ENCODE data around the gene RASA2.

GRCh38 chr3:141476033-141476432, 10.8 kb upstream of the RASA2 start:
- TF ChIP-seq EP300 (conservative IDR thresholded peaks at IDR 0.05; ENCODE audit: poor library complexity, severe bottlenecking) (no peak), CTCF (IDR thresholded peaks at IDR 0.05; ENCODE audit: poor library complexity, severe bottlenecking) (no peak), EZH2 (IDR thresholded peaks at IDR 0.05; ENCODE audit: borderline replicate concordance, insufficient read depth, low read length, poor library complexity, severe bottlenecking) (no peak), MXI1 (conservative IDR thresholded peaks at IDR 0.05; ENCODE audit: poor library complexity, severe bottlenecking) (no peak), TAF1 (IDR thresholded peaks at IDR 0.05; ENCODE audit: low read depth) (no peak), SMC3 (conservative IDR thresholded peaks at IDR 0.05; ENCODE audit: poor library complexity) (no peak), RAD21 (conservative IDR thresholded peaks at IDR 0.05) (no peak), POLR2AphosphoS5 (IDR thresholded peaks at IDR 0.05) (no peak), REST (IDR thresholded peaks at IDR 0.05; ENCODE audit: borderline replicate concordance) (no peak)
